Measurements from ENCODE around the gene KIF5C.
A peak's percentile ranks its signal among the peaks of the same experiment; 100 is the strongest.
"Not testable (repeated sequence)": the region's sequence is repeated elsewhere in the genome, so short reads cannot be mapped to it uniquely, and the experiment has no call there.

The KIF5C gene

GRCh38 chr2:148968301-148968700, 93.3 kb downstream of the KIF5C start:
- DNase-seq, result no peak

GRCh38 chr2:148968776-148969319, 93.8 kb downstream of the KIF5C start:
- no peak for DNase-seq

- no peak for DNase-seq
Measured at GRCh38 chr2:148969659-148970061, 94.6 kb downstream of the KIF5C start.

GRCh38 chr2:148970385-148970784, 95.4 kb downstream of the KIF5C start:
- DNase-seq, result no peak

- DNase-seq, result no peak
Measured at GRCh38 chr2:148971547-148971946, 96.5 kb downstream of the KIF5C start.

GRCh38 chr2:148974095-148974494, 99.1 kb downstream of the KIF5C start:
- DNase-seq, result no peak

- DNase-seq, result no peak
Measured at GRCh38 chr2:148978026-148978685, 103.1 kb downstream of the KIF5C start.

- DNase-seq, result no peak
Measured at GRCh38 chr2:148978706-148979105, 103.7 kb downstream of the KIF5C start.

GRCh38 chr2:148979164-148979918, 104.3 kb downstream of the KIF5C start:
- no peak for DNase-seq

GRCh38 chr2:148979919-148980277, 104.9 kb downstream of the KIF5C start:
- DNase-seq, result no peak

- not testable (repeated sequence) for DNase-seq
Measured at GRCh38 chr2:148980496-148980895, 105.5 kb downstream of the KIF5C start.

GRCh38 chr2:148981324-148981723, 106.3 kb downstream of the KIF5C start:
- no peak for DNase-seq

- no peak for DNase-seq
Measured at GRCh38 chr2:148981781-148982180, 106.8 kb downstream of the KIF5C start.

- DNase-seq, result no peak
Measured at GRCh38 chr2:148982282-148982681, 107.3 kb downstream of the KIF5C start.

GRCh38 chr2:148983896-148984295, 108.9 kb downstream of the KIF5C start:
- DNase-seq, result no peak

GRCh38 chr2:148984449-148984848, 109.4 kb downstream of the KIF5C start:
- DNase-seq, result no peak

GRCh38 chr2:148987286-148987685, 112.3 kb downstream of the KIF5C start:
- no peak for DNase-seq

GRCh38 chr2:148988337-148988736, 113.3 kb downstream of the KIF5C start:
- DNase-seq, result no peak

GRCh38 chr2:148989882-148990493, 115.0 kb downstream of the KIF5C start:
- DNase-seq, result peak; percentile 47

GRCh38 chr2:148990968-148991367, 115.9 kb downstream of the KIF5C start:
- no peak for DNase-seq

- DNase-seq, result no peak
Measured at GRCh38 chr2:148992448-148992847, 117.4 kb downstream of the KIF5C start.

- DNase-seq, result no peak
Measured at GRCh38 chr2:148993351-148993750, 118.3 kb downstream of the KIF5C start.

GRCh38 chr2:148994341-148994740, 119.3 kb downstream of the KIF5C start:
- no peak for DNase-seq

- DNase-seq, result no peak
Measured at GRCh38 chr2:148996805-148997204, 121.8 kb downstream of the KIF5C start.

All from NCI-H226 (cell line).